Activated CD4-positive, alpha-beta T cell treated with anti-CD3 and anti-CD28 coated beads for 1 hour (primary cell): Measurements from ENCODE around the gene PPP2R2B.
"Not testable (repeated sequence)": the region's sequence is repeated elsewhere in the genome, so short reads cannot be mapped to it uniquely, and the experiment has no call there.

Source experiments
- DNase-seq: peaks from one replicate; pipeline ENCODE4 v3.0.0-alpha.2; 2020

PPP2R2B gene

DNA sequence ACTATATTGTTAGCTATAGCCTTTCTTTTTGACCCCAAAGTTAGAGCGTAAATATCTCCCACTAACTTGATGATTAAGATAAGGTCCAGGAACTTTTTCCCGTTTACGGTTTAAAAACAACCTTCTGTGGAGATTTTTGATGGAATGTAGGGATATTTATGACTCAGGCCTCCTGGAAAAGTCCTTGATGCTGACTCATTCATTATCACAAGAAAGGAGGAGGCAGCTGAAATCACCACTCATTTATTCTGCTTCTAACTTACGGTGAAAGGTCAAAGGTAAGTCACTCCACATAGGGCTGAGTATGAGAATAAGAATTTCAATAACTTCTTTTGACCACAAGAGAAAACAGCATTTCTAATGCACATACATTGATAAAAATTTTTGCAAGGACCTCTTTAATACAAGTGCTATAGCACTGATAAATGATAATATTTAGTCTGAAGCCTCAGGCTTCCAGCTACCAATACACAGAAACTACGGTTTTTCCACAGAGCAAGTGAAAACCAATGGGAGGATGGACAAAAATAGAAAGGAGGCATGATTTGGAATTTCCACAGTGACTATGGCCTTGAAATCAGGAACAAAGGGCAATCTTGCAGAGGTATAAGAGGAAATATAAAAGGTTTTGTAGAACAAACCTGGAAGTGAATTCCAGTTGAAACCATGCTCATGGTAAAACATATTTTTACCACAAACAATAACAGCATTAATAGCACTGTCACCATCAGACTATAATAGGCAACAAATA lies 146.5 kb downstream of the PPP2R2B start:
- DNase-seq, result no peak

DNA sequence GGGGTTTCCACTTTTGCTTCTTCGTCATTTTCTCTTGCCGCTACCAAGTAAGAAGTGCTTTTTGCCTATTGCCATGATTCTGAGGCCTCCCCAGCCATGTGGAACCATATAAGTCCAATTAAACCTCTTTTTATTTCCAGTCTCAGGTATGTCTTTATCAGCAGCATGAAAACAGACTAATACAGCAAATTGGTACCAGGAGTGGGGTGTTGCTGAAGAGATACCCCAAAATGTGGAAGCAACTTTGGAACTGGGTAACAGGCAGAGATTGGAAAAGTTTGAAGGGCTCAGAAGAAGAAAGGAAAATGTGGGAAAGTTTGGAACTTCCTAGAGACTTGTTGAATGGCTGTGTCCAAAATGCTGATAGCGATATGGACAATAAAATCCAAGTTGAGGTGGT lies 149.8 kb downstream of the PPP2R2B start:
- DNase-seq, result not testable (repeated sequence)

DNA sequence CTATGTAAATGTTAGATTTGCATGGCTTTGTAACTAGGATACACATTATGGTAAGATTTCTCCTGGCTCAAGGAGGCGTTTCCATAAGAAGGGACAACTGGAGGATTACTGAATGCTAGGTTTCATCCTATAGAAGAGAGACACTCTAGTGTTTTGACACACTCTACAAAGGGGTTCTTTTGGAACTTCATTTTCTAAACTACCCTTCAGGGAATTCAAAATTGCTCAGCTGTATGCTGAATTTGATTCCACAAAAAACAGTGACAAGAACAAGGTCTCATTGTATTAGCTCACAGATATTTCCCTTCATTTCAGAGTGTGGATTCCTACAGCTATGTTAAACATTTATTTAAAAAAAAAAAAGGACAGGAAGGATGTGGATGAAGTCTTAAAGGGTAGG lies 151.7 kb downstream of the PPP2R2B start:
- no peak for DNase-seq

DNA sequence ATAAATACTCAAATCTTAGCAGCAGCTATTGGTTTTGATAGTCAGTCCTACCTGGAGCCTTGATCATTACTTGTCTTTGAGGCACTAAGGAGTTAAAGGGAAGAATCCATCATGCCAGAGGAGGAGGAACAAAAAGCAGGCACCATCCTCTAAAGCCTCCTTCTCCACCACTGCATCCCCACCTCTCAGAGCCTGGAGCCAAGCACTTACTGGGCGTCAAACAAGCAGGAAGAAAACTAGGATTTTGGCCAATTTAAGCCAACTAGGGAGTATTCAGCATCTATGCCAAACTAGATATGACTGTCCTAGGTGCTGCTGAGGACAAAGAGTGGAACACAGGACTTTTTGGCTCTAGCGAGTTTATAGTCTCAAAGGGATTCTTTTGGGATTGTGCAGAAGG lies 152.5 kb downstream of the PPP2R2B start:
- no peak for DNase-seq

DNA sequence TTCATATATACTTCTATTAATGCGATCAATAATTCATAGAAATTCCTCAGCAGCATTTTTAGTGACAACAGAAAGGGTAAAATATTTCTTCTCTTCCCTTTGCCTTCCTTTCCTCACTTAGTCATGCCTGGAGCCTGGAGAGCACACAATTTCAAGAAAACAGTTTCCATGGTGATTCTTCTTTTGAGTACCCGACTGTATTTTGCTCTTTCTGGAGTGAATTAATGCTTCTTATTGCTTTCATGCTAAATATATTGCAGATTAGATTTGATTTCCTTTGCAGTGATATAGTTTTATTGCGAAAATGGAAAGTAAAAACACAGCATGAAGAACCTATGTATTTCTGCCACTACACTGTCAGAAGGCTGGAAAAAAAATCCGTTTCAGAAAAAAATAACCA lies 153.5 kb downstream of the PPP2R2B start:
- no peak for DNase-seq

DNA sequence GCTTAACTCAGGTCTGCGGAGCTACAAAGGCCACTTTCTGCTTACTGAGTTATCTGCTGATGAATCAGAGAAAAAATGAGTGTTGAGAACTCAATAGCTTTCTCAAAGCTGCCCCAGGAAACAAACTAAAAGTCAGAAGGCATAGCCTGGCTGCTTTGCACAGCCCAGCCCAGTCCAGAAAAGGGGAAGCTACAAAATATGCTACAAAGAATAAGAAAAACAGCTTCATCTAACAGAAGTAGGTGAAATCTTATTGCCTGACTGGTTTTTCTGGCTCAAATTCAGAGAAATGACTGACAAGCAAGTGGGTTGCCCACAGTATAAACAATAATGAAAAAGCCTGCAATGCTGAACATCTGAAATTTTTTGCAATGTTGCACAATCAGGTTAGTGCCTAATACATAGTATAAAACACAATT lies 156.2 kb downstream of the PPP2R2B start:
- no peak for DNase-seq

DNA sequence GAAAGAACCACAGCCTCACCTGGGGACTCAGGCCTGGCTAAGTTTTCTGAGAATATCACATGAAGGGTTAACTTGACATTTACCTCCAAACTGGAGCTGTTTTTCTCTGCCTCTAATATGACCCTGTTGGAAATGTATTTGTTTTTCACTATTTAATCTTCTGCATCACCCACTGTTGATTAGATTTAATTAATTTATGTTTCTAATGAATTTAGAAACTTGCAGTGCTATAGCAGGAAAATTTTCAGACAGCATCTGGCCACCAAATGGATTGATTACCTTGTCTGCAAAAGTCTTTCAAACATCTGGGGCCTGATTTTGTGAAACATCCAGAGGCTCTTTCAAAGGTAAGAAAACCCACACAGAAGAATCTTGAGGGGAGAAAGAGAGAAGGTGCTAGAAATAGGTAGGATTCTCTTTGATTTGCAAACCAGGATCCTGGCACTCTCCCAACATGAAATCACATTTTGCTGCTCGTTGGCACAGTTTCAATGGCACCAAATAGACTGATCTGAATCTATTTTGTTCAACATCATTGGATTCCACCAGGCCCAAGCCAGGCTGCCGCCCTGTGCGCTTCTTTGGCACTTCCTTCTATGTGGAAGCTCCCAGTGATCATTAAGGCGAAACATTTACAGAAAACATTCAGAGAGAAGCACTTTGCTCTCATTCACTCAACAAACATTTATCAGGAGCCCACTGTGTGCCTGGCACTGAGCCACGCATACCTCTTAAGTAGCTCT lies 157.3 kb downstream of the PPP2R2B start:
- DNase-seq, result no peak

DNA sequence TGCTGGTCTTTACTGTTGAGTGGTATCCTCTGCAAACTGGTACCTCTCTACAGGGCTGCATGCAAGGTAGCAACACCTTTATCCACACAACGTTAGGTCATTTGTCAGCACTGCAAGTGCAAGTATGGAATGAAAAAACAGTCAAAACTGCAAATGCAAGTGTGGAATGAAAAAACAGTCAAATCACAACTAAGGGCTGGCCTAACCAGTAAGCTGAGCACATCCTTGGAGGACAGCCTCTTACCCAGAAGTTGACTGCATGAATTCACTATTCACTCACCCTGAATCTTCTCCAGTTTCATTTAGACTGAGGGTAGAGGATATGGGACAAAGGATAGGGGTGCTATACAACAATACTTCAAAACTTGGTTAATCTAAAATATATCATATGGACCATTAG lies 158.4 kb downstream of the PPP2R2B start:
- DNase-seq, result no peak

DNA sequence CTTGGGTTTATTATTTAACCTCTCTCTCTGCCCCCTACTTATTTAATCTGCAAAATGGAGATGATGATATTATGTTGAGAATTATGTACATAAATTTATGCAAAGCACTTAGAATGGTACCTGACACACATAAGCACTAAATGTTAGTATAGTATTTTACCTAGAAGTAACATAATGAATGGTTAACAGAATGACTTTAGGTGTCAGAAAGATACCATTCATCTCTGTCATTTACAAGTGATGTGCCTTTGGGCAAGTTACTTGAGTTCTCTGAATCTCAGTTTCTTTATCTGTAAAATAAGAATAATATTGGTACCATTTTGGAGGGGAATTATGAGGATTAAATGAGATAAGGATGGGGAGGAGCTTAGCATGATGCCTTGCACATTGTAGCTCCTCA lies 159.4 kb downstream of the PPP2R2B start:
- DNase-seq, result no peak

DNA sequence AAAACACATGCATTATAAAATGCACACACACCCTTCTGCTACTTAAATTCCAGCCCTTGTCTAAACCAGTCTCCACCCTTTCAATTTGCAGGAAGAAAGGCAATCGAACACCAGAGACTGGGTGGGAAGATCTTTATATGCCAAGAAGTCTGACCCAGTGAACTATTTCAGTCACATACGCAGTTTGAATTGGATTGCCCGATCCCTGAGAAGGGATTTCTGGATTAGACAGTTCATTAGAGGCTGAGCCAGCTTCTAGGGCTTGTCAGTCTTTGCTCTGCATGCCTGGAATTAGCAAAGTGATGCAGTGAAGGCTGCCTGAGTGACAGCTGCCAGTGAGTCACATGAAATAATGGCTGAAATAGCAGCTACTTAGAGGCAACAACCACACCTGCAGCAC lies 159.9 kb downstream of the PPP2R2B start:
- no peak for DNase-seq

DNA sequence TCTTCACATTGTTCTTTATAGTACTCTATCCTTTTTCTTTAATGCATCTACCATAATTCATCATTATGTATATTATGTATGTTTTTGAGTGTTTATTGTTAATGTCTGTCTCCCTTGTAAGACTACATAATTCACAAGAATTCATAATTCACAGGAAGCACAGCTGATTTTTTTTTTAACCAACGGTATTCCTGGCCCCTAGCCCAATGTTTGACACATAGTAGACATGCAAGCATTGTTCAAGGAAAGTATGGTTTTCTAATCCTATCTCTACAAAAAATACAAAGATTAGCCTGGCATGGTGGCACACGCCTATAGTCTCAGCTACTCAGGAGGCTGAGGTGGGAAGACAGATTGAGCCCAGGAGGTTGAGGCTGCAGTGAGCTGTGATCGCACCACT lies 160.6 kb downstream of the PPP2R2B start:
- DNase-seq, result no peak

DNA sequence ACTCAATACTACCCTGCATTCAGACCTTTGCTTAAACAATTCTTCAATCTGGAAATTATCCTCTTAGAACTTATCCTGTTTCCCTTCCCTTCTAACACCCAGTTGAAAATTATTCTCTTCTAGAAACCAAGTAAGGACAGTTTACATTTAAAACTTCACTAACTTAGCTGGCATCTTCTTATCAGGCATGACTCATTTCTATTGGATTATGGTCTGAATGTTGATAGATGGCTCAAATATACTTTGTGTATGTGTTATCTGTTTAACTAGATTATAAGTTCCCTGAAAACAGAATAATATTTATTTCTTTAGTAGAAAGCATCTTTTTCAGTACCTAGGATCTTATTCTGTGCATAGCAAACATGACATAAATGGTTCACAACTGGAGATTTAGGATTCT lies 161.9 kb downstream of the PPP2R2B start:
- DNase-seq, result no peak

DNA sequence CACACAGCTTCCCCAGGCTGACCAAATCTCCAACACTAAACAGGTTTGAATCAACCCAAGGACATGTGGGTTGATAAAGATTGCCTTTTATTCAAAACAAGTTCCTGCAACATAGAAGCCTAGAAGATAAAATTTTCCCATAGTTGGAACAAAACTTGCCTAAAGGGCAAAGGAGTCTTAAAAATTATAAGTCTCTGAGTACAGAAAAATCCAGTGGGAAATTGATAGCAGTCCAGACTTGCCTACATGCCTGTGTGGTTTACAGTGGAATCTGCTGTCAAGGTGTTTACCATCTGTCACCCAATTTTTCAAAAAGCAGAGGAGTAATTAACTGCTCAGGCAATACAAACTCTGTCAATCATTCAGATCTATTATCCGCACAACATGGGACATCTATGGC lies 168.2 kb downstream of the PPP2R2B start:
- no peak for DNase-seq

DNA sequence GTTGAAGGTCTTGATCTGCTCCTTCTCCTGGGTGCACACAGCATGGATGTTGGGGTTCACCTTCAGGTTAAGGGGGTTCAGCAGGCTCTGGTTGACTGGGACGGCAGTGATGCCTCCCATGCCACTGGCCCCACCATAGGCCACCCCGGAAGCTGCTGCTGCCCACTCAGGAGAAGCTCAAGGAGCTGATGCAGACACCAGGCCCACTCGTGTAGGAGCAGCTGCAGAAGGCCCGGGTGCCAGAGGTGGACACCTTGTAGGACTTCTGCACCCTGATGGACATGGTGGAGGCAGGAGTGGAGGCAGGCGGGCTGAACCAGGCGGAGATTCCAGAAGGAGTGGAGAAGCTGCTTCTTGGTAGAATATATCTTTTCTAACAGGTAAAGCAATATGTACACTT lies 171.2 kb downstream of the PPP2R2B start:
- no peak for DNase-seq

DNA sequence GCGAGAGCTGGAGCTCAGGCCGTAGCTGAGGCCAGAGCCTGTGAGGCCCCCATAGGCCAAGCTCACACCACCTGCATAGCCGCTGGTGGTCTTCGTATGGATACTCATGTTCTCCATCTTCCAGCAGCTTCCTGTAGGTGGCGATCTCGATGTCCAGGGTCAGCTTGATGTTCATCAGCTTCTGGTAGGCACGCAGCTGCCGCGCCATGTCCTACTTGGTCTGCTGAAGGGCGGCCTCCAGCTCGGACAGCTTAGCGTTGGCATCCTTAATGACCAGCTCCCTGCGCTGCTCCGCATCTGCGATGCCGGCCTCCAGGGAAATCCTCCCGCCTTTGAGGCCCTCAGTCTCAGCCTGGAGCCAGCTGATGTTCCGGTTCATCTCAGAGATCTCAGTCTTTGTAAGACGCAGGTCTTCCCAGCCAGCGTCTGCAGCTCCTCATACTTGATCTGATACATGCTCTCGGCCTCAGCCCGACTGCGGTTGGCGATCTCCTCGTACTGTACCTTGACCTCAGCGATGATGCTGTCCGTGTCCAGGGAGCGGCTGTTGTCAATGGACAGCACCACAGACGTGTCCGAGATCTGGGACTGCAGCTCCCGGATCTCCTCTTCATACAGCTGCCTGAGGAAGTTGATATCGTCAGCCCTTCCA lies 172.1 kb downstream of the PPP2R2B start:
- no peak for DNase-seq

DNA sequence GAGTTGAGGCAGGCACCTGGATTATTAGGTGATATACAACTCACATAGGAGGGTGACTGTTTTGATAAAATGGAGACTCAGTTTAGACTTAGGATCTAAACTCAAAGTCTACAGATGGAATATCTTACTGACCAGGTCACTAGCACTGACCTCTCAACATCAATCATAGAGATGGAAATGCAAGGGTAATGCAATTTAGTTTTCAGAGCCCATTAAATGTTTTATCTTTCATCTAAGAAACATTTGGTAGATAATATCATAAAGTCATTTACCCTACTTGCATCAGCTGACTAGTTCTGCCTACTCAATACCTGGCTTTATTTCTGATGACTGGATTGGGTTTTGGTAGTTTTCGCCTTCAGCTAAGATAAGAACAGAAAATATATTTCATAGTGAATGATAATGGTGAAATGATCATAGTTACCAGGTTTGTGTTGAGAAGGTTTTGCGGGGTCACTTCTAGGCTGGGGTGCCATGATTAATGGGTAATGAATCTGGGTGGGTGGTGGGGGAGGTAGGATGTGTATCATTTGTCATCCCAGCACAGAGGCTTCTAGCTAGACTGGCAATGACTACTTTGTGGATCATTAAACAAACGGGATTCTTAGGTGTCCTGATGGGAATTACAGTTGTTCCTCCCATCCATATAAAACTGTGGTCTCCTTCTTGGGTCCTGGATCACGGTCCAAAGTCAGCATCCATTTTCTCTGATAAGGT lies 173.4 kb downstream of the PPP2R2B start:
- no peak for DNase-seq

DNA sequence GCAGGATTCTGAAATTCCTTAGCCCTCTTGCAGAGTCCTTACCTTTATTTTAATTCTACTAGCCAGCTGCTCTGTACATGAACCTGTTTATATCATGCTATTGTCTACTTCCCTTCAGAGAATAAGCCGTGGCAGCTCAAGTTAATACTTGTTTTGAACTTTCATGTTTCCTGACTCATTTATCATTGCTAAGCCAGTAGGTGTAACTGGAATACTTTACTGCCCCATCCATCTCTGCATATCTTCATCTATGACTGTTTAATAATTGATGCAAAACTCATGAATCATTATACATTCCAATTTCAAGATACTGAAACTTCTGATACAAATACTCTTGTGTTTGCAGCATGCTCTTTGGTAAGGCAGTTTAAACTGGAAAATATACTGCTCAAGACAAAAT lies 174.7 kb downstream of the PPP2R2B start:
- no peak for DNase-seq

DNA sequence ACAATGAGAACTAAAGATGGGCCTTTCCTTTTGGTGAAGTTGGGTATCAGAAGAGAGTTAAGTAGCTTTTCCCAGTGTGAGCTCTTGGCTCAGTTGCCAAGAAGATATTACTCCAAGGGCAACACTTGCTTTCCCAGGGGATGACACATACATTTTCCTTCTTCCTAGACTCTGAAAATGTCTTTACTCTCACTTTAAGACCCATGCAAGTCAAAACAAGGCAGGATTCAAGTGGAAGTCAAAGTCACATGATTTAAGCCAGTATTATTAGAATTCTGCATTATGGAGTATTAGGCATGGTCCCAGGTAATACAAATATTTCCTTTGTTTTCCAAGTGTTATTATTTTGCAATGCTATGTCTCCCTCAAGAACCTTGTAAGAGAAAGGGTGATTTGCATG lies 175.1 kb downstream of the PPP2R2B start:
- DNase-seq, result no peak

DNA sequence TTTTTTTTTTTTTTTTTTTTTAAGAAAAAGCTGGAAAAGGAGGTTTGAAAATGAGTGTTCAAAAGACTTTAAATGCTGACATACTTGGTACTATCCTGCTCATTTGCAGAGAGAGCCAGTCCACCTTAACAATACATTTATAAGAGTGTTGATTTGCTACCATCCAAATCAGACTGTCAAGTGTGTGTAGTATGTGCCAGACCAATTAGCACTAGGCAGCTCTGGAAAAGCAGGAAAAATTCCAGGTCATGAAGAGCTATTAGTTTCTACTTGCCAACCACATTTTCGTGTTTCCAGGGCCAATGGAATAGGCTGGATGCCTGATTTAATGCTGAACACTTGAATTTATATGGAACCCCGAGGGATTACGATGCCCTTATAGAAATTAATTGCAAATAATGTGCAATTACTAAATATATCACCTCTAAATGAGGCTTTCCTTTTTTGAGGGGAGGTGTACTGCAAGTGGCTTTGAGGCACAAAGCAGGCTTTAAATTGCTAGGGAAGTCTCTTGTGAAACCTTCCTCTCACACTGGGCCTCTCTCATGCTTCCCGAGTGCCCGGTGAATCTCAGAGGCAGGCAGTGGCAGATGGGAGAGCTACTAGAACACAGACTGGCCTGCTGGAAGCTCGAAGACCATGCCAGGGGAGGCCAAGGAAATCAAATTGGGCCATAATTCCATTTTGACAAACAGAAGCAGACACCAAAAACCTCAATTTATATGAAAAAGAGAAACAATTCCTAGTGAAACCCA lies 178.7 kb downstream of the PPP2R2B start:
- no peak for DNase-seq

DNA sequence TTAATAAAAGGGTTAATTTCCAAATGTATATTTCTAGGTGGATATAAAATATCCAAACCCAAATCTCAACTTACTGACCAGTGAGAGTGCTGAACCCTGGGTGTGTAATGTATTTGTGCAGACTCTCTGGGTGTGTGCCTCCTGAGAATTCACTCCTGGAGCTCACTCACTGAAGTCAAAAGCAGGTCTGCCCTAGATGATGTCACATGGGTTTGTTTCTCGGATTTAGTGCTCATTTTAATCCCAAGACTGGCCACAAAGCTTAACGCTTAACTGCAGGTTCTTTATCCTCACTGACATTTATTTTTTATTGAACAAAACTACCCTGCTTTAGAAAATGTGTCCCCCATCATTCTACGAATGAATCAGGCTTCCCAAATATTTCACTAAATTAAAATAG lies 179.4 kb downstream of the PPP2R2B start:
- no peak for DNase-seq

DNA sequence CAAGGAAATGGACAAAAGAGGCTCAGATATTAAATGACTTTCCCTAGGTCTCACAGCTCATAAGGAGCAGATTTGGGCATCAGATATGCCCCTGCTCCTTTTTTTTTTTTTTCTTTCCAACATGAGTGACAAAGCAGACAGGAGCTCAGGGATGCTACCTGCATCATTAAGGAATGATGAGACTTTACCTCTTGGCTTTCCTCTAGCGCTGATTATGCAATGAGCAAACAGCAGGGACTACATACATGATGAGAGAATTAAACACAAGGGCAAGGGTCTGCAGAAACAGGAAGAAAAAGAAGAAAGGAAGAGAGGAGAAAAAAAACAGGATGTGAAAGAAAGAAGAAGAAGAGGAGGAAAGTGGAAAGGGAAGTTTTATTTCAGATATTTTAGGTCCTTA lies 179.9 kb downstream of the PPP2R2B start:
- no peak for DNase-seq

DNA sequence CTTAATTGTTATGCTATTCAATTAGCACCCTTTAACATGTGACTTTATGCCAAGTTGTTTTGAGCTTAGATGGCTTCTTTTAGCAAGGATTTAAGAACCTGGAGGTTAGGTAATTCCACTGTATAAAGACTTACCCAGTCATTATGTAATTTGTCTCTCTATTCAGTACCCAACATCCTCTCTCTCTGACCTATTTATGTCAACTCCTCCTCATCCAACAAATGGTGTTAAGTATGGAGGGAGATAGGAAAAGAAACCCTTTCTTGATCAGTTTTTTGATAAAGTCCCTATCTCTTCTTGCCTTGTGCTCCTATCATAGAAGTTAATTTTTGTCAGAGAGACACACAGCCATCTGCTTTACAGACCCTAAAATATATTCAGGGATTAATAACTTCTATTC lies 181.3 kb downstream of the PPP2R2B start:
- no peak for DNase-seq

DNA sequence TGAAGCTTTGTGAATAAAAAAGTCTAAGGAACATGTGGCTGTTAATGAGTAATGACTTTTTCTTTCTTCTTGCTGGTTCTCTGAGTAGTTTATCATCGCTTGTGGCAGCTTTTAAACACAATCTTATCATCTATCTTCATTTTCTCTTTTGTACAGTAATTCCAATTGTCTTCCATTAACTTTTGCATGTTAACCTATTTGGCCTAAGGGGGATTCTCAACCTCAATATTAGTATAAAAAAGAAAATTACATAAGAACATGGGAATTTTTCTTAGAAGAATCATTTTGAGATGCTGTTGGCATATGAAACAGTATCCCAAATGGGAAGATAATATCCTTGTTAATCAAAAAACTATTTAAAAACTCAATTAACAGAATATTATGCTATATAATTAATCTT lies 182.9 kb downstream of the PPP2R2B start:
- no peak for DNase-seq
